Neural cell (in vitro differentiated cells): Measurements from ENCODE around the gene MPI. TPM values are rescaled to one million over a fixed set of nuclear protein-coding genes. Genes with fewer than 3 reads are reported as not detected.

Experiments used
- H2AFZ ChIP-seq: fragments of 200-600, 300-800 bp; sonication (generic), shearing (Covaris generic); 2 replicates; pipeline ENCODE4 v1.6.0; 2014; ENCODE audit warnings: low read depth, mild to moderate bottlenecking, antibody characterized with exemption, low read length, moderate library complexity
- H3F3A ChIP-seq: fragments of 200-600 bp; shearing (Covaris generic); 2 replicates; pipeline ENCODE4 v1.6.1; 2016; ENCODE audit warnings: mild to moderate bottlenecking, moderate library complexity, mixed read lengths, antibody characterized with exemption, low read length; ENCODE audit not compliant: insufficient read depth, poor library complexity, severe bottlenecking
- H3K27ac ChIP-seq: fragments of 200-600, 300-800 bp; sonication (generic), shearing (Covaris generic); 2 replicates; pipeline ENCODE4 v1.5.1; 2014; ENCODE audit warnings: mild to moderate bottlenecking, low read length, moderate library complexity
- H3K27me3 ChIP-seq: fragments of 300-800, 200-600 bp; sonication (generic), shearing (Covaris generic); 2 replicates; pipeline ENCODE4 v1.6.0; 2014; ENCODE audit warnings: mild to moderate bottlenecking, low read depth, low read length, moderate library complexity; ENCODE audit not compliant: insufficient read depth
- H3K36me3 ChIP-seq: fragments of 300-800, 200-600 bp; sonication (generic), shearing (Covaris generic); 2 replicates; pipeline ENCODE4 v1.5.1; 2014; ENCODE audit warnings: mild to moderate bottlenecking, antibody characterized with exemption, low read length, moderate library complexity; ENCODE audit not compliant: insufficient read depth
- H3K4me2 ChIP-seq: fragments of 300-800, 200-600 bp; sonication (generic), shearing (Covaris generic); 2 replicates; pipeline ENCODE4 v1.6.0; 2014; ENCODE audit warnings: mild to moderate bottlenecking, low read length
- H3K4me3 ChIP-seq: fragments of 300-800, 200-600 bp; sonication (generic), shearing (Covaris generic); 2 replicates; pipeline ENCODE4 v1.5.1; 2014; ENCODE audit warnings: mild to moderate bottlenecking, low read length, moderate library complexity
- H3K79me2 ChIP-seq: fragments of 200-600 bp; shearing (Covaris generic); replicated peaks from 2 replicates; pipeline ENCODE4 v1.6.0; 2014; ENCODE audit warnings: mild to moderate bottlenecking, low read length, moderate library complexity; ENCODE audit not compliant: insufficient read depth
- H3K9ac ChIP-seq: fragments of 300-800, 200-600 bp; sonication (generic), shearing (Covaris generic); 2 replicates; pipeline ENCODE4 v1.6.1; 2016; ENCODE audit warnings: mild to moderate bottlenecking, low read length, mixed read lengths
- H3K9me2 ChIP-seq: fragments of 200-600 bp; shearing (Covaris generic); 2 replicates; pipeline ENCODE4 v1.6.1; 2016; ENCODE audit warnings: mild to moderate bottlenecking, low read length, mixed read lengths; ENCODE audit not compliant: insufficient read depth
- H3K9me3 ChIP-seq: fragments of 200-600, 300-800 bp; sonication (generic), shearing (Covaris generic); 2 replicates; pipeline ENCODE4 v1.6.1; 2016; ENCODE audit warnings: mild to moderate bottlenecking, mixed run types, low read length, moderate library complexity, mixed read lengths
- H4K20me1 ChIP-seq: fragments of 200-600 bp; shearing (Covaris generic); 2 replicates; pipeline ENCODE4 v1.6.1; 2016; ENCODE audit warnings: mild to moderate bottlenecking, mixed run types; ENCODE audit not compliant: insufficient read depth
- EP300 ChIP-seq: fragments of 450-650 bp; conservative IDR thresholded peaks from 2 replicates; pipeline ENCODE4 v1.6.1; 2014; ENCODE audit warnings: antibody characterized with exemption, mild to moderate bottlenecking, moderate library complexity; ENCODE audit not compliant: poor library complexity, severe bottlenecking
- EZH2 ChIP-seq: fragments of 200-600, 300-800 bp; shearing (Covaris generic), sonication (generic); IDR thresholded peaks from 2 replicates; pipeline ENCODE4 v1.6.1; 2014; ENCODE audit warnings: antibody characterized with exemption, low read length, borderline replicate concordance, mild to moderate bottlenecking; ENCODE audit not compliant: insufficient read depth, poor library complexity, severe bottlenecking
- MXI1 ChIP-seq: fragments of 450-650 bp; conservative IDR thresholded peaks from 2 replicates; pipeline ENCODE4 v1.6.1; 2014; ENCODE audit warnings: antibody characterized with exemption, mild to moderate bottlenecking; ENCODE audit not compliant: poor library complexity, severe bottlenecking
- POLR2AphosphoS5 ChIP-seq: IDR thresholded peaks from 2 replicates; pipeline ENCODE4 v1.6.1; 2012
- RAD21 ChIP-seq: fragments of 450-650 bp; conservative IDR thresholded peaks from 2 replicates; pipeline ENCODE4 v1.6.1; 2014; ENCODE audit warnings: antibody characterized with exemption, mild to moderate bottlenecking, moderate library complexity
- SMC3 ChIP-seq: fragments of 450-650 bp; conservative IDR thresholded peaks from 2 replicates; pipeline ENCODE4 v1.6.1; 2014; ENCODE audit warnings: antibody characterized with exemption, mild to moderate bottlenecking, moderate library complexity; ENCODE audit not compliant: poor library complexity
- TAF1 ChIP-seq: IDR thresholded peaks from 2 replicates; pipeline ENCODE4 v1.6.1; 2012; ENCODE audit warnings: low read depth
- polyA plus RNA-seq: library from polyadenylated mRNA; depleted of rRNA; stranded (reverse); fragments of >200 nt; gene quantifications from 2 replicates; pipeline ENCODE4 v1.2.3, GENCODE V29; 2014
- TF ChIP-seq, protein P1 (sequence below): IDR thresholded peaks from 2 replicates; pipeline ENCODE4 v1.6.1; 2012; ENCODE audit warnings: borderline replicate concordance
- TF ChIP-seq, protein P2 (sequence below): fragments of 450-650 bp; IDR thresholded peaks from 2 replicates; pipeline ENCODE4 v1.5.1; 2014; ENCODE audit warnings: antibody characterized with exemption, mild to moderate bottlenecking, moderate library complexity; ENCODE audit not compliant: poor library complexity, severe bottlenecking

MPI gene
- polyA plus RNA-seq, 1 donor from 2014 or later = 80.3 TPM

GRCh38 chr15:74907163-74907870 lies 17.5 kb downstream of the MPI start:
- H4K20me1 ChIP-seq = no peaks in the 10 kb centered on the region
- H3K9me2 ChIP-seq = no peaks in the 10 kb centered on the region
- H3K9ac ChIP-seq = peak overlapping the region; percentile 96
- peak overlapping the region; percentile 95 for H3K4me2 ChIP-seq
- H3K27ac ChIP-seq = peak overlapping the region; percentile 90
- H3K4me3 ChIP-seq = peak overlapping the region; percentile 96
- H3K79me2 ChIP-seq = peaks cover 22% of the 10 kb centered on the region
- TF ChIP-seq, protein P1, sequence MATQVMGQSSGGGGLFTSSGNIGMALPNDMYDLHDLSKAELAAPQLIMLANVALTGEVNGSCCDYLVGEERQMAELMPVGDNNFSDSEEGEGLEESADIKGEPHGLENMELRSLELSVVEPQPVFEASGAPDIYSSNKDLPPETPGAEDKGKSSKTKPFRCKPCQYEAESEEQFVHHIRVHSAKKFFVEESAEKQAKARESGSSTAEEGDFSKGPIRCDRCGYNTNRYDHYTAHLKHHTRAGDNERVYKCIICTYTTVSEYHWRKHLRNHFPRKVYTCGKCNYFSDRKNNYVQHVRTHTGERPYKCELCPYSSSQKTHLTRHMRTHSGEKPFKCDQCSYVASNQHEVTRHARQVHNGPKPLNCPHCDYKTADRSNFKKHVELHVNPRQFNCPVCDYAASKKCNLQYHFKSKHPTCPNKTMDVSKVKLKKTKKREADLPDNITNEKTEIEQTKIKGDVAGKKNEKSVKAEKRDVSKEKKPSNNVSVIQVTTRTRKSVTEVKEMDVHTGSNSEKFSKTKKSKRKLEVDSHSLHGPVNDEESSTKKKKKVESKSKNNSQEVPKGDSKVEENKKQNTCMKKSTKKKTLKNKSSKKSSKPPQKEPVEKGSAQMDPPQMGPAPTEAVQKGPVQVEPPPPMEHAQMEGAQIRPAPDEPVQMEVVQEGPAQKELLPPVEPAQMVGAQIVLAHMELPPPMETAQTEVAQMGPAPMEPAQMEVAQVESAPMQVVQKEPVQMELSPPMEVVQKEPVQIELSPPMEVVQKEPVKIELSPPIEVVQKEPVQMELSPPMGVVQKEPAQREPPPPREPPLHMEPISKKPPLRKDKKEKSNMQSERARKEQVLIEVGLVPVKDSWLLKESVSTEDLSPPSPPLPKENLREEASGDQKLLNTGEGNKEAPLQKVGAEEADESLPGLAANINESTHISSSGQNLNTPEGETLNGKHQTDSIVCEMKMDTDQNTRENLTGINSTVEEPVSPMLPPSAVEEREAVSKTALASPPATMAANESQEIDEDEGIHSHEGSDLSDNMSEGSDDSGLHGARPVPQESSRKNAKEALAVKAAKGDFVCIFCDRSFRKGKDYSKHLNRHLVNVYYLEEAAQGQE = no peak
- TF ChIP-seq RAD21 (no peak), TAF1 (no peak), EP300 (no peak), MXI1 (no peak), EZH2 (no peak), SMC3 (no peak), POLR2AphosphoS5 (no peak)
- TF ChIP-seq, protein P2, sequence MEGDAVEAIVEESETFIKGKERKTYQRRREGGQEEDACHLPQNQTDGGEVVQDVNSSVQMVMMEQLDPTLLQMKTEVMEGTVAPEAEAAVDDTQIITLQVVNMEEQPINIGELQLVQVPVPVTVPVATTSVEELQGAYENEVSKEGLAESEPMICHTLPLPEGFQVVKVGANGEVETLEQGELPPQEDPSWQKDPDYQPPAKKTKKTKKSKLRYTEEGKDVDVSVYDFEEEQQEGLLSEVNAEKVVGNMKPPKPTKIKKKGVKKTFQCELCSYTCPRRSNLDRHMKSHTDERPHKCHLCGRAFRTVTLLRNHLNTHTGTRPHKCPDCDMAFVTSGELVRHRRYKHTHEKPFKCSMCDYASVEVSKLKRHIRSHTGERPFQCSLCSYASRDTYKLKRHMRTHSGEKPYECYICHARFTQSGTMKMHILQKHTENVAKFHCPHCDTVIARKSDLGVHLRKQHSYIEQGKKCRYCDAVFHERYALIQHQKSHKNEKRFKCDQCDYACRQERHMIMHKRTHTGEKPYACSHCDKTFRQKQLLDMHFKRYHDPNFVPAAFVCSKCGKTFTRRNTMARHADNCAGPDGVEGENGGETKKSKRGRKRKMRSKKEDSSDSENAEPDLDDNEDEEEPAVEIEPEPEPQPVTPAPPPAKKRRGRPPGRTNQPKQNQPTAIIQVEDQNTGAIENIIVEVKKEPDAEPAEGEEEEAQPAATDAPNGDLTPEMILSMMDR = no peak
- peaks cover 7% of the 10 kb centered on the region for H3F3A ChIP-seq
- peaks cover 8% of the 10 kb centered on the region for H3K36me3 ChIP-seq
- no peaks in the 10 kb centered on the region for H3K9me3 ChIP-seq
- H2AFZ ChIP-seq = peak overlapping the region; percentile 65
- no peaks in the 10 kb centered on the region for H3K27me3 ChIP-seq

GRCh38 chr15:74908635-74909034 lies 18.8 kb downstream of the MPI start:
- H3K9me3 ChIP-seq = no peaks in the 10 kb centered on the region
- H4K20me1 ChIP-seq = no peaks in the 10 kb centered on the region
- no peaks in the 10 kb centered on the region for H3K9me2 ChIP-seq
- no peak overlapping the region for H2AFZ ChIP-seq
- no peak for TF ChIP-seq TAF1
- no peaks in the 10 kb centered on the region for H3K27me3 ChIP-seq
- H3K36me3 ChIP-seq = no peaks in the 10 kb centered on the region
- H3K9ac ChIP-seq = no peak overlapping the region
- H3F3A ChIP-seq = peaks cover 7% of the 10 kb centered on the region
- no peak overlapping the region for H3K4me3 ChIP-seq
- H3K27ac ChIP-seq = no peak overlapping the region
- H3K79me2 ChIP-seq = peaks cover 21% of the 10 kb centered on the region
- no peak overlapping the region for H3K4me2 ChIP-seq
